ENCODE data around the gene PEA15. TPM values are rescaled to one million over a fixed set of nuclear protein-coding genes. Genes with fewer than 3 reads are reported as not detected.

PEA15 gene
- polyA plus RNA-seq, 6 donors from 2014 or later: 11.2 to 21.6 (median 14.4) TPM

- ATAC-seq (ENCODE audit: low read depth in 2 of 2): no peak
- peaks cover 6 to 16% (median 10%) of the 10 kb centered on the region in 3 donors for H3K27me3 Mint-ChIP-seq
- H3K27ac Mint-ChIP-seq: peak overlapping the region in 1 of 6 donors; percentile 95
These were observed 37.2 kb upstream of the PEA15 start for GRCh38 chr1:160168016-160168415.

GRCh38 chr1:160168609-160169369 lies 36.4 kb upstream of the PEA15 start:
- no peaks in the 10 kb centered on the region for H3K9me3 Mint-ChIP-seq

More at GRCh38 chr1:160168016-160168415, 37.2 kb upstream of the PEA15 start:
- Mint-ChIP-seq H3K4me3 (no peak overlapping the region), H3K9me3 (no peaks in the 10 kb centered on the region), H3K4me1 (peaks cover 10 to 14% (median 12%) of the 10 kb centered on the region in 3 donors), H3K36me3 (no peaks in the 10 kb centered on the region)
- no peak for DNase-seq

GRCh38 chr1:160169553-160170399 lies 35.4 kb upstream of the PEA15 start:
- Mint-ChIP-seq H3K36me3 (no peaks in the 10 kb centered on the region), H3K27me3 (peaks cover 16 to 24% (median 21%) of the 10 kb centered on the region in 3 donors), H3K9me3 (no peaks in the 10 kb centered on the region), H3K27ac (peak overlapping the region in 3 of 6 donors; percentile 15 to 89 (median 39)), H3K4me1 (peaks cover 10 to 14% (median 12%) of the 10 kb centered on the region in 3 donors), H3K4me3 (peak overlapping the region in 6 of 8 donors; percentile 21 to 78 (median 46))
- ATAC-seq (ENCODE audit: low read depth in 2 of 2) (peak; percentile 53 to 55), DNase-seq (peak; percentile 1)

More at GRCh38 chr1:160168609-160169369, 36.4 kb upstream of the PEA15 start:
- peaks cover 11 to 16% (median 14%) of the 10 kb centered on the region in 3 donors for H3K27me3 Mint-ChIP-seq
- H3K4me3 Mint-ChIP-seq: no peak overlapping the region
- peak overlapping the region in 1 of 6 donors; percentile 15 for H3K27ac Mint-ChIP-seq
- H3K4me1 Mint-ChIP-seq: peaks cover 10 to 14% (median 12%) of the 10 kb centered on the region in 3 donors
- DNase-seq (no peak), ATAC-seq (ENCODE audit: low read depth in 2 of 2) (no peak)
- no peaks in the 10 kb centered on the region for H3K36me3 Mint-ChIP-seq

DNA sequence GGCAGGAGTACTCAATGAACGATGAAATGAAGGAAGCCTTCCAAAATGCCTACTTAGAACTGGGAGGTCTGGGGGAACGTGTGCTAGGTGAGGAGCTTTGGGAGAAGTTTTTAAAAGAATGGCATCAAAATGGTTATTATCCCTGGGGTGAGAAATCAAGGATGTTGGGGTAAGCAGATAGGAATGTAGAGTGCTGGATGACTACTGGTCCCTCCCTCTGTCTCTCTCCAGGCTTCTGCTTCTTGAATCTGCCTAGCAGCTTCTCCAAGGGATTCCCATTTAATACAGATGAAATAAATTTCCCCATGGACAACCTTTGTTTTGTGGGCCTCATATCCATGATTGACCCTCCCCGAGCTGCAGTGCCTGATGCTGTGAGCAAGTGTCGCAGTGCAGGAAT lies 33.8 kb upstream of the PEA15 start:
- ATAC-seq (ENCODE audit: low read depth in 2 of 2) (no peak), DNase-seq (no peak)
- peak overlapping the region in 1 of 6 donors; percentile 47 for H3K27ac Mint-ChIP-seq
- no peak overlapping the region for H3K4me3 Mint-ChIP-seq
- H3K36me3 Mint-ChIP-seq: no peaks in the 10 kb centered on the region
- H3K4me1 Mint-ChIP-seq: peaks cover 10 to 14% (median 12%) of the 10 kb centered on the region in 3 donors
- peaks cover 15 to 29% (median 28%) of the 10 kb centered on the region in 3 donors for H3K27me3 Mint-ChIP-seq
- no peaks in the 10 kb centered on the region for H3K9me3 Mint-ChIP-seq

GRCh38 chr1:160171980-160172379 lies 33.2 kb upstream of the PEA15 start:
- DNase-seq (no peak), ATAC-seq (ENCODE audit: low read depth in 2 of 2) (no peak)
- Mint-ChIP-seq H3K36me3 (no peaks in the 10 kb centered on the region), H3K9me3 (no peaks in the 10 kb centered on the region), H3K4me1 (peaks cover 10 to 14% (median 12%) of the 10 kb centered on the region in 3 donors), H3K27ac (no peak overlapping the region), H3K4me3 (no peak overlapping the region), H3K27me3 (peaks cover 16 to 29% (median 25%) of the 10 kb centered on the region in 3 donors)

GRCh38 chr1:160177231-160177630 lies 28.0 kb upstream of the PEA15 start:
- H3K4me1 Mint-ChIP-seq: peaks cover 0 to 4% (median 0%) of the 10 kb centered on the region in 3 donors
- H3K4me3 Mint-ChIP-seq: peak overlapping the region in 1 of 8 donors; percentile 72
- DNase-seq: no peak
- peaks cover 0 to 2% (median 0%) of the 10 kb centered on the region in 7 donors for H3K9me3 Mint-ChIP-seq
- H3K36me3 Mint-ChIP-seq: no peaks in the 10 kb centered on the region
- H3K27me3 Mint-ChIP-seq: peaks cover 31 to 56% (median 42%) of the 10 kb centered on the region in 3 donors
- no peak for ATAC-seq (ENCODE audit: low read depth in 2 of 2)
- H3K27ac Mint-ChIP-seq: peak overlapping the region in 1 of 6 donors; percentile 16

- Mint-ChIP-seq H3K27me3 (peaks cover 27 to 54% (median 38%) of the 10 kb centered on the region in 3 donors), H3K27ac (no peak overlapping the region), H3K4me3 (peak overlapping the region in 1 of 8 donors; percentile 72), H3K4me1 (peaks cover 0 to 4% (median 0%) of the 10 kb centered on the region in 3 donors), H3K9me3 (peaks cover 0 to 2% (median 0%) of the 10 kb centered on the region in 7 donors), H3K36me3 (no peaks in the 10 kb centered on the region)
- no peak for DNase-seq
- no peak for ATAC-seq (ENCODE audit: low read depth in 2 of 2)
These were observed 27.5 kb upstream of the PEA15 start for GRCh38 chr1:160177667-160178066.

DNA sequence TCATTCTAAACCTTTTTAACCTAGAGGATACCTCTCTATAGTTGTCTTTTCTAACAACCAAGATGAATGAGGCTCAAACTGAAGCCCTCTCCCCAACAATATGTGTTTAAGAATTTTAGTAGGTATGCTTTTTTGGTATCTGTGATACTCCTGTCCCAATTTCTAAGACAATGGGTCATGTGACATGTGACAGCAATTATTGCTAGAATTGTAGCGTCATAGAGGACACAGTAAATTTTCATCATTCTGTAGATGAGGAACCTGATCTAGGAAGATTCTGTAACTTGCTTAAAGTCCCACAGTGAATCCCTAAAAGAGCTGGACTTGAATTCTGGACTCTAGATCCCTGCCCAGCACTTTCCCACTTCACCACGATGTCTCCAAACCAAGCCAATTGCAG lies 26.5 kb upstream of the PEA15 start:
- H3K36me3 Mint-ChIP-seq: no peaks in the 10 kb centered on the region
- no peak for ATAC-seq (ENCODE audit: low read depth in 2 of 2)
- H3K4me1 Mint-ChIP-seq: peaks cover 0 to 4% (median 0%) of the 10 kb centered on the region in 3 donors
- DNase-seq: no peak
- H3K27ac Mint-ChIP-seq: no peak overlapping the region
- H3K4me3 Mint-ChIP-seq: no peak overlapping the region
- H3K27me3 Mint-ChIP-seq: peaks cover 24 to 52% (median 33%) of the 10 kb centered on the region in 3 donors
- H3K9me3 Mint-ChIP-seq: peaks cover 0 to 2% (median 0%) of the 10 kb centered on the region in 7 donors

DNA sequence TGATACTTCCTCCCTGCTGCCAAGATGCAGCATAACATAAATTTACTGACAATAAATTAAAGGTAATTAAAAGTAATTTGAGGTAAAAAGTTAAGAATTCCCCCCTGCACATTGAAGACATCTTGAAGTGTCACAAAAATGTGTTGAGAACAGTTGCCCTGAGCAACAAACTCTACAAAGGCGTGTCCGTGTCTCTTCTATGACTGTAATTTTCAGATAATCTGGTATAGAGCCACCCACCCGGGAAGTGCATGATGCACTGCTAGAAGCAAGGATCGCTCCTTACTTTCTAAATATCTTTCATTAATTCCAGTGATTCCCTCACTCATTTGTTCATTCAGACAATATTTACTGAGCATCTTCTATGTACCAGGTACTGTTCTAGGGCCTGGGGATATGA lies 25.8 kb upstream of the PEA15 start:
- Mint-ChIP-seq H3K27ac (no peak overlapping the region), H3K36me3 (no peaks in the 10 kb centered on the region), H3K4me1 (peaks cover 0 to 4% (median 0%) of the 10 kb centered on the region in 3 donors), H3K9me3 (peaks cover 0 to 2% (median 0%) of the 10 kb centered on the region in 7 donors), H3K4me3 (no peak overlapping the region), H3K27me3 (peaks cover 24 to 46% (median 27%) of the 10 kb centered on the region in 3 donors)
- ATAC-seq (ENCODE audit: low read depth in 2 of 2) (no peak), DNase-seq (no peak)

- Mint-ChIP-seq H3K27ac (no peak overlapping the region), H3K27me3 (peaks cover 3 to 39% (median 25%) of the 10 kb centered on the region in 3 donors), H3K36me3 (no peaks in the 10 kb centered on the region), H3K9me3 (peaks cover 0 to 2% (median 0%) of the 10 kb centered on the region in 7 donors), H3K4me1 (no peaks in the 10 kb centered on the region), H3K4me3 (no peak overlapping the region)
- ATAC-seq (ENCODE audit: low read depth in 2 of 2) (no peak), DNase-seq (no peak)
These were observed 18.9 kb upstream of the PEA15 start for GRCh38 chr1:160186246-160186645.

GRCh38 chr1:160186729-160187128 lies 18.5 kb upstream of the PEA15 start:
- no peak overlapping the region for H3K4me3 Mint-ChIP-seq
- no peak for DNase-seq
- H3K27me3 Mint-ChIP-seq: peaks cover 3 to 36% (median 23%) of the 10 kb centered on the region in 3 donors
- H3K4me1 Mint-ChIP-seq: no peaks in the 10 kb centered on the region
- no peak for ATAC-seq (ENCODE audit: low read depth in 2 of 2)
- peaks cover 0 to 2% (median 0%) of the 10 kb centered on the region in 7 donors for H3K9me3 Mint-ChIP-seq
- H3K36me3 Mint-ChIP-seq: no peaks in the 10 kb centered on the region
- no peak overlapping the region for H3K27ac Mint-ChIP-seq

DNA sequence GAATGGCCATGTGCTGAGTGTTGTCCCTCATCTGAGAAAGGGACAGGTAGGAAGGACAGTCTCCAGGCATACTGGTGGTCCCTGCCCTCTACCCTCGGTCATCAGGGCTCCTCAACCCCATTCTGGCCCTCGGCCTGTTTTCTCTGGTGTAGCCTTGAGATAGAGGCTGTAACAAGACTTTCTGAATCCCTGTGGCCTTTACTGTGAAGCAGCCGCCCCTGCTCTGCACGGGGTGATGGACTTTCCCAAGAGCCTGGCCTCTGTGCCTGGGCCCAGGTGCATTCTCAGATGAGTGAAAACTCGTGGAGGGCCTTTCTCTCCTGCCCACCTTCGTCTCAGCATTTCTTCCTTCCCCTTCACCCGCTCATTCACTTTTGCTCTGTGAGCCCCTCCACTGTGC lies 17.8 kb upstream of the PEA15 start:
- ATAC-seq (ENCODE audit: low read depth in 2 of 2) (no peak), DNase-seq (no peak)
- Mint-ChIP-seq H3K27ac (no peak overlapping the region), H3K9me3 (no peaks in the 10 kb centered on the region), H3K4me1 (no peaks in the 10 kb centered on the region), H3K27me3 (peaks cover 0 to 31% (median 19%) of the 10 kb centered on the region in 3 donors), H3K4me3 (no peak overlapping the region), H3K36me3 (no peaks in the 10 kb centered on the region)

DNA sequence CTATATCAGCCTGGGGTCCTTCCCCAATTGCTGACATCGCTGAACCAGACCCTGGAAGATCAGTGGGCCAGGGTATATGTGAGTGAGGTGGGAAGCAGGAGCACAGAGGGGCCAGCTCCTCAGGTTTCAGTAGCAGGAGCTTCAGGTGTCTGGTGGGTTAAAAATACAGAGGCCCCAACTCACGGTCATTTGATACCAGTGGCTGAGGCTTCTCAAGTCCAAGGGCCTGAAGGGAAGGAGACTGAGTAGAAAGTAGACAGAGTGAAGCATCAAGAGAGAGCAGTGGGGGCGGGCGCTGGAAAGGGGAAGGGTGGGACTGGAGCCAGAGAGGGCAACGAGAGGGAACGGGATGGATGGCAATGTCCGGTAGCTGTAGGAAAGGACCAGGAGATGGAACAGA lies 16.8 kb upstream of the PEA15 start:
- DNase-seq (no peak), ATAC-seq (ENCODE audit: low read depth in 2 of 2) (no peak)
- Mint-ChIP-seq H3K27me3 (peaks cover 0 to 24% (median 19%) of the 10 kb centered on the region in 3 donors), H3K9me3 (no peaks in the 10 kb centered on the region), H3K27ac (no peak overlapping the region), H3K4me3 (no peak overlapping the region), H3K36me3 (no peaks in the 10 kb centered on the region), H3K4me1 (no peaks in the 10 kb centered on the region)

Data from naive B cell (primary cell).